GM21737 (cell line): ENCODE data around the gene ARCN1.
A peak's percentile ranks its signal among the peaks of the same experiment; 100 is the strongest.
"Not testable (repeated sequence)": the region's sequence is repeated elsewhere in the genome, so short reads cannot be mapped to it uniquely, and the experiment has no call there.

Source experiments
- ATAC-seq: cut with Tn5 transposase; IDR thresholded peaks from one replicate; pipeline ENCODE4 v1.9.1; 2021; ENCODE audit warnings: mild to moderate bottlenecking, moderate library complexity; ENCODE audit not compliant: unreplicated experiment

The ARCN1 gene

DNA sequence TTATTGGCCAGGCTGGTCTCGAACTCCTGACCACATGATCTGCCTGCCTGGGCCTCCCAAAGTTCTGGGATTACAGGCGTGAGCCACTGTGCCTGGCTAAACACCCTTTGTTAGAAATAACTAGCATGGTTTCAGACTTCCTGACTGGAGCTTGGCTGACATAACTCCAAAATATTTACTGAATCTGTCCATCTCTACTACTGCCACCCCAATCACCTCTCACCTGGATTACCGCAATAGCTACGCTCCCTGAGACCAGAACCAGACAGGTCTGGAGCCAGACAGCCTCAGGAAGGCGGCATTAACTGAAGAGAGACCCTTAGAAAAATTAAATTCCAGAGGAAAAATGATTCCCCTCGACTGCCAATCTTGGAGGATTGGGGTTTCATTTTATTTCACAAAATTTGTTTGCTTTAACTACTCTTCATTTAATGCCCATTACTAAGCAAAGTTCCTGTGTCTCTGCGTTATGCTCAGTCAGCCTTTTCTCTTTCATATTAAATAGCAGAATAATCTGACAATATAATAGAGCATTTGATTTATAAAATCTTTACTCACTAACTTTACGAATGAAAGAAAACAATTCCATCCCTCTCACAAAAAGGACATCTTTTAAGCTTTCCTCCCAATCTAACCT is 28.1 kb upstream of the ARCN1 start:
- no peak for ATAC-seq

DNA sequence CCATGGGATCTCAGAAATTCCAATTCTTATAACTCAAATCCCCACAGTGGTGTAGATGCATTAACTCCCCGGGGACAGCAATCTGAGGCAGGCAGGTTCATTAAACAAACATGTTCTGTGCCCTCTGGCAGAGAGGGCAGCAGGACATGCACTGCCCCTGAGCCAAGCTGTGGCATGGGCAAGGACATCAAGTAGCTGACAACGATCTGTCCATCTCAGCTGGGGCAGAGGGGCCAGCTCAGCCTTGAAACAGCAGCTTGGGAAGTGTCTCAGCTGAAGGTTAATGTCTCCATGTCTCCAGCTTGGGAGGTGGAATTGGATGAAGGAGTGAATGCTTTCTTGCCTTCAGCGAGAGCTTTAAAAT is 27.6 kb upstream of the ARCN1 start:
- no peak for ATAC-seq

DNA sequence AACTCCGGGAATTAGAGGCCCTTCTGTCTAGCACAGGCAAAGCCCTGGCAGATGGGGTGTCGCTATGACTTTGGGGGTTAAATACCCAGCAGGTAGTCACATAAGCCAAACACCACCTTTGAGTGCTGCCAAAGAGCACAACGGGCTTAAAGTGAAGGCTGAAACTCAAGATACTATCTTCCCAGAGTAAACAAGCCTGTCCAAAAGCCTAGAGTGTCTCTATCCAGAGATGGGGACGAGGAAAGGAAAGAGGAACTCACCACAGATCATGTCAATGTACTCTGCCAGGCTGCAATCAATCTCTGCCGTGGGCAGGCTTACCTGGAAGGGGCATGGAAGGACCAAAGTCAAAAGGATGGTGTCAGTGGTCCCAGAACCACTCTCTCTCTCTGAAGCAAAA is 26.7 kb upstream of the ARCN1 start:
- ATAC-seq: no peak

DNA sequence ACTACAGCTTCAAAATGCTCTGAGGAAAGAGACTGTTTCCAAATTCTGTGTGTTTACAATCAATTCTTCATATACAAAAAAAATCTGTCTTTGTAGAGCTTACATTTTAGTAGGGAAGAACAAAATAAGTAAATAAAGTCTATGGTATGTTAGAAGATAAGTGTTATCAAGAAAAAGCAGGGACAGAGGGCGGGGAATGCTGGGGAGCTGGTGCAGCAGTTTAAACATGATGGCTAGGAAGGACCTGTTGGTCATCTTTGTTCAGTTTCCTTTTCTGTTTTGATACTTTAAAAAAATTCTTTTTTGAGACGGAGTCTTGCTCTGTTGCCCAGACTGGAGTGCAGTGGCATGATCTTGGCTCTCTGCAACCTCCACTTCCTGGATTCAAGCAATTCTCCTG is 25.1 kb upstream of the ARCN1 start:
- ATAC-seq: no peak

GRCh38 chr11:118552341-118552740 is 19.9 kb upstream of the ARCN1 start:
- ATAC-seq: no peak

DNA sequence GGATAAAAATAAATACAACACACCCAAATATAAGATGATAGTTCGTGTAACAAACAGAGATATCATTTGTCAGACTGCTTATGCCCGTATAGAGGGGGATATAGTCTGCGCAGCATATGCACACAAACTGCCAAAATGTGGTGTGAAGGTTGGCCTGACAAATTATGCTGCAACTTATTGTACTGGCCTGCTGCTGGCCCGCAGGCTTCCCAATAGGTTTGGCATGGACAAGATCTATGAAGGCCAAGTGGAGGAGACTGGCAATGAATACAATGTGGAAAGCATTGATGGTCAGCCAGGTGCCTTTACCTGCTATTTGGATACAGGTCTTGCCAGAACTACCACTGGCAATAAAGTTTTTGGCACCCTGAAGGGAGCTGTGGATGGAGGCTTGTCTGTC is 11.4 kb upstream of the ARCN1 start:
- no peak for ATAC-seq

GRCh38 chr11:118565051-118565450 is 7.2 kb upstream of the ARCN1 start:
- no peak for ATAC-seq

- no peak for ATAC-seq
These were observed 2.5 kb upstream of the ARCN1 start for GRCh38 chr11:118569670-118570069.

DNA sequence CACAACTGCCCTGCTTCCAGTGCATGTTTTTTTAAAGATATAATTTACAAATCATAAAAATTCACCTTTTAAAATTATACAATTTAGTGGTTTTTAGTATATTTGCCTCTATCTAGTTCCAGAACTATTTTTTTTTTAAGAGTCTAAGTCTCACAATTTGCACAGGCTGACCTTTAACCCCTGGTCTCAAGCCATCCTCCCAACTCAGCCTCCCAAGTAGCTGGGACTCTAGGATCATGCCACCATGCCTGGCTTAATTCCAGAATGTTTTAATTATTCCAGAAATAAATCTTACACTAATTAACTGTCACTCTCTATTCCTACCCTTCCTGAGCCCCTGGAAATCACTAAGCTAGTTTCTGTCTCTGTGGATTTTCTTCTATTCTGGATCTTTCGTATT is 1.4 kb upstream of the ARCN1 start:
- ATAC-seq: no peak

GRCh38 chr11:118571701-118572060 is 528 bp upstream of the ARCN1 start:
- ATAC-seq: peak; percentile 5

- ATAC-seq: peak; percentile 12
These were observed 857 bp downstream of the ARCN1 start for GRCh38 chr11:118572981-118573550.

DNA sequence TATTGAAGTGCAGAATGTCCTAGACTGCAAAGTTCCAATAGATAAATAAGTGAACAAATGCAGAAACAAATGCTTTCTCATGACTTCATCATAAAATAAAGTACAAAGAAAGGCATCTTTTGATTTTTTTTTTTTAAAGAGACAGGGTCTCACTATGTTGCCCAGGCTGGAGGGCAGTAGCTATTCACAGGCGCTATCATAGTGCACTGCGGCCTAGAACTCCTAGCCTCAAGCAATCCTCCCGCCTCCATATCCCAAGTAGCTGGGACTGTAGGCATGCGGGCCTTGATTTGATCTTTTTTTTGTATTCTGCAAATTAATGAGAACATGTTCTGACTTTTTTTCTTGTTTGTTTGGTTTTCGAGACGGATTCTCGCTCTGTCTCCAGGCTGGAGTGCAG is 2.4 kb downstream of the ARCN1 start:
- ATAC-seq: no peak

DNA sequence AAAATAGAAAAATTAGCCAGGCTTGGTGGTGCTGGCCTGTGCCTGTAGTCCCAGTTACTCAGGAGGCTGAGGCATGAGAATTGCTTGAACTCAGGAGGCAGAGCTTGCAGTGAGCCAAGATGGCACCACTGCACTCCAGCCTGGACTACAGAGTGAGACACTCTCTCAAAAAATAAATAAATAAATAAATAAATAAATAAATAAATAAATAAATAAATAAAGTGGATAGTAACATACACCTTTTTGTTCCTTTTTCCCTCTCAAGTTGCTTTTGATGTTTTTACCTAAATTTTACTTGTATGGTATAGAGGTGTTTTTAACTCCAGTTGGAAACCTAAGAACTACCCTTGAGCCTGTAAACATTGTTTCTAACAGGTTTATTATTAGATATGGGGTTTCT is 5.8 kb downstream of the ARCN1 start:
- not testable (repeated sequence) for ATAC-seq

DNA sequence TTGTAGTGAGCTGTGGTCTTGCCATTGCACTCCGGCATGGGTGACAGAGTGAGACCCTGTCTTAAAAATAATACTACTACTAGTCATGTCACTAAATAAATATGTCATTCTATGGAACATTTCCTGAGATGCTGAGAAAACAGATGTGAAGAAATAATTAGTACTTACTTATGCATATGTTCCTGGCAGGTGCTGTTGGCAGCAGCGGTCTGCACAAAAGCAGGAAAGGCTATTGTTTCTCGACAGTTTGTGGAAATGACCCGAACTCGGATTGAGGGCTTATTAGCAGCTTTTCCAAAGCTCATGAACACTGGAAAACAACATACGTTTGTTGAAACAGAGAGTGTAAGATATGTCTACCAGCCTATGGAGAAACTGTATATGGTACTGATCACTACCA is 8.8 kb downstream of the ARCN1 start:
- no peak for ATAC-seq

- no peak for ATAC-seq
These were observed 15.7 kb downstream of the ARCN1 start for GRCh38 chr11:118587952-118588351.

- ATAC-seq: no peak
These were observed 20.6 kb downstream of the ARCN1 start for GRCh38 chr11:118592616-118593367.

DNA sequence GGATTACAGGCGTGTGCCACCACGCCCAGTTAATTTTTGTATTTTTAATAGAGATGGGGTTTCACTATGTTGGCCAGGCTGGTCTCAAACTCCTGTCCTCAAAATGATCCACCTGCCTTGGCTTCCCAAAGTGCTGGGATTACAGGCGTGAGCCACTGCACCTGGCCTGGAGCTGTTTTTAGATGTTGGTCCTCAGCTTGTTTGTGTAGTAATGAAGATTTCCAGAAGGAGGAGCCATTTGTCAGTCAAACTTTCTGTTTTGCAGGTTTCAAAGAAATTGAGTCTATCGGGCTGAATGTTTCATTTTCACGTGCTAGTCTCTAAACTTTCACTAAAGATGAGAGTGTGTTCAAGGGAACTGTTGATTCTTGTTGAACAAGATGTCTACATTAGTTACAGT is 22.8 kb downstream of the ARCN1 start:
- ATAC-seq: not testable (repeated sequence)

- no peak for ATAC-seq
These were observed 24.3 kb downstream of the ARCN1 start for GRCh38 chr11:118596224-118597146.

DNA sequence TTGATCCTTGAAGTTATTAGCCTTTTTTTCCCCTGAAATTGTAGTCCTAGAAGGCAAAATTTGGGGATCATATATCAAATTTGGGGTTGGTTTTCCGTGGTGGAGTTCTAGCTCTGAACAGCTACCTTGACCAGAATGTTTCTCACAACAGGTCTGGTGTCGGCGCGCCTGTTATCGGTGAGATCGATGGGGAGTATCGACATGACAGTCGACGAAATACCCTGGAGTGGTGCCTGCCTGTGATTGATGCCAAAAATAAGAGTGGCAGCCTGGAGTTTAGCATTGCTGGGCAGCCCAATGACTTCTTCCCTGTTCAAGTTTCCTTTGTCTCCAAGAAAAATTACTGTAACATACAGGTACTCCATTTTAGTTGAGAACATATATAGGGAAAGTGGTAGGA is 25.3 kb downstream of the ARCN1 start:
- ATAC-seq: no peak

GRCh38 chr11:118602331-118602730 is 30.1 kb downstream of the ARCN1 start:
- ATAC-seq: no peak

- not testable (repeated sequence) for ATAC-seq
These were observed 31.5 kb downstream of the ARCN1 start for GRCh38 chr11:118603709-118604108.
